Measurements from ENCODE around the gene KLHL36.

Gene KLHL36

DNA sequence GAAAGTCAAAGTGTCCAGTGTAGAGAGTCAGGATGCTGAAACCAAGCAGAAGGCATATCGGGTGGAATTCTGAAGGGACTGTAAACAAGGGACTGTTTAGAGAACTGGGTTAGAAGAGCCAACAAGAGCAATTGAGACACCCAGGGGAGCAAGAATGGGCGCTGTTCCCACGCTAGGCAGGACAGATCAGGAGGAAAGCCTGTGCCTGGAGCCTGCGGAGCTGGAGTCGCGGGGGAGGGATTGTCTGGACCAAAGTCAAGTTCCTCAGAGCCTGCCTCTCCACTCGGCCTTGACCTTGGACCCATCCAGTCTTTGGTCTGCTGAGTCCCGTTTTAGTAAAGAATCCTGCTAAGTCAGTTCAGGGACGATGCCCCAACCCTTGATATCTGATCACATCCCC lies 14.7 kb upstream of the KLHL36 start:
- CTCF ChIA-PET: interaction anchor here (1.0 to 2.6 kb wide), 2 partner anchors 11 to 38 kb away, joined by 4 to 13 read pairs; no protein-coding TSS in a partner anchor
- POLR2A ChIA-PET: no interaction called here
- H3K4me3 ChIP-seq (ENCODE audit: low read depth, low read length): no peak overlapping the region
- TF ChIP-seq, protein P1, sequence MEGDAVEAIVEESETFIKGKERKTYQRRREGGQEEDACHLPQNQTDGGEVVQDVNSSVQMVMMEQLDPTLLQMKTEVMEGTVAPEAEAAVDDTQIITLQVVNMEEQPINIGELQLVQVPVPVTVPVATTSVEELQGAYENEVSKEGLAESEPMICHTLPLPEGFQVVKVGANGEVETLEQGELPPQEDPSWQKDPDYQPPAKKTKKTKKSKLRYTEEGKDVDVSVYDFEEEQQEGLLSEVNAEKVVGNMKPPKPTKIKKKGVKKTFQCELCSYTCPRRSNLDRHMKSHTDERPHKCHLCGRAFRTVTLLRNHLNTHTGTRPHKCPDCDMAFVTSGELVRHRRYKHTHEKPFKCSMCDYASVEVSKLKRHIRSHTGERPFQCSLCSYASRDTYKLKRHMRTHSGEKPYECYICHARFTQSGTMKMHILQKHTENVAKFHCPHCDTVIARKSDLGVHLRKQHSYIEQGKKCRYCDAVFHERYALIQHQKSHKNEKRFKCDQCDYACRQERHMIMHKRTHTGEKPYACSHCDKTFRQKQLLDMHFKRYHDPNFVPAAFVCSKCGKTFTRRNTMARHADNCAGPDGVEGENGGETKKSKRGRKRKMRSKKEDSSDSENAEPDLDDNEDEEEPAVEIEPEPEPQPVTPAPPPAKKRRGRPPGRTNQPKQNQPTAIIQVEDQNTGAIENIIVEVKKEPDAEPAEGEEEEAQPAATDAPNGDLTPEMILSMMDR (IDR thresholded peaks at IDR 0.05; ENCODE audit: insufficient read depth, low read length, missing control alignments): no peak
- DNase-seq (ENCODE audit: low read depth, low spot score): no peak

DNA sequence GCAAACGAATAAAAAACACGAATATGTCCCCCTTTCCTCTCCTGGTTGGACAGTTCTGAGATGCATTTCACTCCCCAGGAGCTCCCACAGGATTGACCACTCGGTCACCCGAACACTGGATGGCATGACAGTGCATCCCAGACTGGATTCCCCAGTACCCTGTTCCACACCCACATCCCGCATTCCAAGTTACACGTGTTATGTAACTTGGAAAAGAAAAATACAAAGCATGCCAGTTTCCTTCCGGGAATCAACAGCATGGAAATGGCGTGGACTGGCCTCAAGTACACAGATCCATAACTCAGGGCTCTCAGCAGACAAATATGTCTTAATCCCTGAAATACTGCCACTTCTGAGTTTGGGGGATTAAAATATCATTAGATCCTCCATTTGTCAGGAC lies 12.6 kb upstream of the KLHL36 start:
- DNase-seq (ENCODE audit: low read depth, low spot score): no peak
- POLR2A ChIA-PET: no interaction called here
- TF ChIP-seq, protein P1 (IDR thresholded peaks at IDR 0.05; ENCODE audit: insufficient read depth, low read length, missing control alignments): no peak
- CTCF ChIA-PET: interaction anchor here (0.6 to 2.6 kb wide), 4 partner anchors 13 to 129 kb away, joined by 3 to 13 read pairs (median 3); no protein-coding TSS in a partner anchor
- no peak overlapping the region for H3K4me3 ChIP-seq (ENCODE audit: low read depth, low read length)

DNA sequence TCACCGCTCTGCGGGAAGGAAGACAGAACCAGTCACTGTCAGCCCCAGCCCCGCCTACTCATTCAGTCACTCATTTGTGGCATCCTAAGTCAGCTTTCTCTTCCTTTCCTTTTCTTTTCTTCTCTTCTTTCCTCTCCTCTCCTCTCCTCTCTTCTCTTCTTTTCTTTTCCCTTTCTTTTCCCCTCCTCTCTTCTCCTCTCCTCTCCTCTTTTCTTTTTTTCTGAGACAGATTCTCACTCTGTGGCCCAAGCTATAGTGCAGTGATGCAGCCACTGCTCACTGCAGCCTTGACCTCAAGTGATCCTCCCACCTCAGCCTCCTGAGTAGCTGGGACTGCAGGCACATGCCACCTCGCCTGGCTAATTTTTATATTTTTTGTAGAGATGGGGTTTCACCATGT lies 10.6 kb upstream of the KLHL36 start:
- TF ChIP-seq, protein P1 (IDR thresholded peaks at IDR 0.05; ENCODE audit: insufficient read depth, low read length, missing control alignments): no peak
- CTCF ChIA-PET: interaction anchor here (1.1 to 2.3 kb wide), 6 partner anchors 11 to 132 kb away, joined by 3 to 12 read pairs (median 4); no protein-coding TSS in a partner anchor

DNA sequence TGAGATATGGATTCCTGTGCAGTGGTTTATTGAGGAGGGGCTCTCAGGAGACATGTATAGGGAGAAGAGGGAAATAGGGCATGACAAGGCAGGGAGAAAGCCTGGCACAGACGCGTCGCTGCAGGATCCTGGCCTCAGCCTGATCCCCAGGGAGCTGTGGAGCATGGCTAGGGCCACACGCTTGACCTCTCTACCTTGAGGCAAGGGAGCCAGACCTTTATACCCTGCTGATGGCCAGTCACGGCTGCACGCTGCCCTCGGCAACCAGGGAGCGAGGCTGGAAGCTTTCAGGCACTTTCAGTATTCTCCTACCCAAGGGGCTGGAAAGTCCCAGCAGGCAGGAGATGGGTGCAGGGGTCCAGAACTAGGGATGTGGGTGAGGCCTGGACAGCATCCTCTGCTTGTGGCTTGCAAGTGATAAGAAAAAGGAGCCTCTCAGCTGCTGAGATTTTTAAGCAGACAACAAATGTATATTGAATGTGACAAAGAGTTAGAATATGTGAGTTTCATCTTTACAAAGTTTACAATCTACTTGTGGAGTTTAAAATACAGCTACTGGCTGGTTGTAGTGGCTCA lies 10.0 kb upstream of the KLHL36 start:
- CTCF ChIA-PET: interaction anchor here (1.1 to 2.3 kb wide), 3 partner anchors 11 to 128 kb away, joined by 3 to 12 read pairs (median 5); no protein-coding TSS in a partner anchor
- POLR2A ChIA-PET: no interaction called here
- H3K4me3 ChIP-seq (ENCODE audit: low read depth, low read length): no peak overlapping the region
- no peak for DNase-seq (ENCODE audit: low read depth, low spot score)
- TF ChIP-seq, protein P1 (IDR thresholded peaks at IDR 0.05; ENCODE audit: insufficient read depth, low read length, missing control alignments): no peak

More for the DNA sequence above, 10.6 kb upstream of the KLHL36 start:
- no peak overlapping the region for H3K4me3 ChIP-seq (ENCODE audit: low read depth, low read length)
- POLR2A ChIA-PET: no interaction called here
- no peak for DNase-seq (ENCODE audit: low read depth, low spot score)

DNA sequence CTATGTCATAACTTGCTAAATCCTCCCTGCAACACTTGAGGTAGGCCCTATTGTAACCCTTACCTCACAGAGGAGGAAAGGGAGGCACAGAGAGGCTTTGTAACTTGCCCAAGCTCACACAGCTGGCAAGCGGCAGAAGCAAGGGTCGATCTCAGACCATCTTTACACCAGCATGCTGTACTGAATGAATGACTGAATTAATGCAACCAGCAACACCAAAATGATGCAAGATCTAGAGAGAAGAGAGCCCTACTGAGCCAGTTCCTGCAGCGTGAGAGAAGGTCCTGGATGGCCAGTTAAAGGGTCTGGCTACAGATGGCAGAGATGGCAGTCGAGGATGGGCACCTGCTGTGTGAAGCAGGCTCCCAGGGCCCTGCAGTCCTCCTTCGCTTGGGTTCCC lies 8.2 kb upstream of the KLHL36 start:
- ChIA-PET POLR2A (no interaction called here), CTCF (interaction anchor here (2.3 kb wide), 1 partner anchor 18 kb away, joined by 12 read pairs; no protein-coding TSS in a partner anchor)
- no peak overlapping the region for H3K4me3 ChIP-seq (ENCODE audit: low read depth, low read length)
- TF ChIP-seq, protein P1 (IDR thresholded peaks at IDR 0.05; ENCODE audit: insufficient read depth, low read length, missing control alignments): no peak
- DNase-seq (ENCODE audit: low read depth, low spot score): no peak

DNA sequence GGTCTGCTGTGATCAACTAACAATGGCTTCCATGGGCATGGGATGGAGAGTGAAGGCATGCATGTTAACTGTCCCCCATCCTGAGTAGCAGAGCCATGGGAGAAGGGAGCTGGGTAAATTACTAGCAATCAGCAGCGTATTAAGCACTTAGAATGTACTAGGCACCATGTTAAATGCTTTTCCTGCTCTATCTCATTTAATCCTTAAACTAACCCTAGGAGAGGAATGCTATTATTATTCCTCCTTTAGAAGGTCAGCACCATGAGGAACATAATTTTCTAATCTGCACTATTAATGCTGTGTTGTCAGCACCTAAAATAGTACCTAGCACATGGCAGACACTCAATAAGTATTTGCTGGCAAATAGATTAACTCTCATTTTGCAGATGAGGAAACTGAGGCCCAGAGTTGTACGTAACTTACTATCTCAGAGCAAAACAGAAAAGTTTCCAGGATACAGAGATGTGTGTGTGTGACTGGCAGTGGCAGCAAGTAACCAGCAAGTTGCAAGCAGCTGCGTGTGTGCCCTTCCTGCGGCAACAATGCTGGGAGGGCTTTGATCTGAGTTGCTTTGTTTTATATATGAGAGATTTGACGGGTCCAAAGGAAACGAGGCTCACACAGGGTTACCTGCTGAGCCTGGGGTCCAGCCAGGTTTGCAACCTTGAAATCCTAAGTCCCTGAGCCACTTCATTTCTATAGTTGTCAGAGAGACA lies 6.5 kb upstream of the KLHL36 start:
- ChIA-PET CTCF (interaction anchor here (0.8 to 2.9 kb wide), 7 partner anchors 19 to 136 kb away, joined by 3 to 21 read pairs (median 5); partner anchors contain the start of gene MEAK7), POLR2A (no interaction called here)
- no peak overlapping the region for H3K4me3 ChIP-seq (ENCODE audit: low read depth, low read length)
- TF ChIP-seq, protein P1 (IDR thresholded peaks at IDR 0.05; ENCODE audit: insufficient read depth, low read length, missing control alignments): no peak
- no peak for DNase-seq (ENCODE audit: low read depth, low spot score)
